BLaER1 treated with 17β-estradiol and CSF1 and Interleukin-3, amounts not matched to agents 10 nM and 100 nM (cell line): ENCODE data around the gene NFE2.

ENCODE experiments used
- H3K27ac ChIP-seq, 11 experiments: shearing (Covaris generic); formaldehyde crosslinking; 2 replicates each; pipeline ENCODE4 v1.8.1; 2022
- H3K27me3 ChIP-seq, 11 experiments: shearing (Covaris generic); formaldehyde crosslinking; 2 replicates each; pipeline ENCODE4 v1.8.1; 2022
- H3K36me3 ChIP-seq, 11 experiments: shearing (Covaris generic); formaldehyde crosslinking; 2 replicates each; pipeline ENCODE4 v1.8.1; 2022
- H3K4me1 ChIP-seq, 10 experiments: shearing (Covaris generic); formaldehyde crosslinking; 2 replicates each; pipeline ENCODE4 v1.8.1; 2022
- H3K4me2 ChIP-seq, 11 experiments: shearing (Covaris generic); formaldehyde crosslinking; 2 replicates each; pipeline ENCODE4 v1.8.1; 2022
- H3K4me3 ChIP-seq, 10 experiments: shearing (Covaris generic); formaldehyde crosslinking; 2 replicates each; pipeline ENCODE4 v1.8.1; 2022
- H3K9ac ChIP-seq, 11 experiments: shearing (Covaris generic); formaldehyde crosslinking; 2 replicates each; pipeline ENCODE4 v1.8.1; 2022
- H3K9me3 ChIP-seq, 11 experiments: shearing (Covaris generic); formaldehyde crosslinking; replicated peaks in 1 of 11; 2 replicates each; pipeline ENCODE4 v1.8.1; 2022
- H4K20me1 ChIP-seq, 11 experiments: shearing (Covaris generic); formaldehyde crosslinking; 2 replicates each; pipeline ENCODE4 v1.8.1; 2022
- Cebpa-rat ChIP-seq, 11 experiments: shearing (Covaris generic); IDR thresholded peaks; 2 replicates each; pipeline ENCODE4 v1.8.1; 2022

Gene NFE2

DNA sequence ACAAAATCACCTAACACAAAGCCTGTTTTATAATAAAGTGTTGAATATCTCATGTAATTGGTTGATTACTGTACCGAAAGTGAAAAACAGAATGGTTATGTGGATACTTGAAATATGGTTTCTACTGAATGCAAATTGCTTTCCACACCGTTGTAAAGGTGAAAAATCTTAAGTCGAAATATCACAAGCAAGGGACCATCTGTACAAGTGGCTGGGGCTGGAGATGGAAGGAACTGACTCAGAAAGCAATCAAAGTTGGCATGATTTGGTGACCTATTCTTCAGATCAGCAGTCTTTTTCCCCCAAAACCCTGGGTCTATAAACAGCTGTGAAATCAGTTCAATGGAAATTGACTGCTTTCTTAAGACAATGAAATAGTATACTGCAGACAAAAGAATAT, 24.4 kb downstream of the NFE2 start:
- Histone ChIP-seq H3K9me3 (no peaks in the 10 kb centered on the region), H3K9ac (peak overlapping the region in 4 of 11 experiments; percentile 91 to 100 (median 94); a peak in 4 of 22 replicates), H3K27ac (peak overlapping the region in 8 of 11 experiments; percentile 90 to 100 (median 97); a peak in 9 of 22 replicates), H3K36me3 (peaks cover 20 to 79% (median 41%) of the 10 kb centered on the region in 11 experiments; a peak in 21 of 22 replicates), H3K27me3 (no peaks in the 10 kb centered on the region), H3K4me3 (no peak overlapping the region), H3K4me2 (peak overlapping the region in 10 of 11 experiments; percentile 85 to 96 (median 91); a peak in 15 of 22 replicates), H3K4me1 (peaks cover 25 to 40% (median 35%) of the 10 kb centered on the region in 10 experiments), H4K20me1 (peaks cover 3 to 27% (median 10%) of the 10 kb centered on the region in 11 experiments; a peak in 15 of 22 replicates)
- TF ChIP-seq Cebpa-rat (IDR thresholded peaks at IDR 0.05): no peak

DNA sequence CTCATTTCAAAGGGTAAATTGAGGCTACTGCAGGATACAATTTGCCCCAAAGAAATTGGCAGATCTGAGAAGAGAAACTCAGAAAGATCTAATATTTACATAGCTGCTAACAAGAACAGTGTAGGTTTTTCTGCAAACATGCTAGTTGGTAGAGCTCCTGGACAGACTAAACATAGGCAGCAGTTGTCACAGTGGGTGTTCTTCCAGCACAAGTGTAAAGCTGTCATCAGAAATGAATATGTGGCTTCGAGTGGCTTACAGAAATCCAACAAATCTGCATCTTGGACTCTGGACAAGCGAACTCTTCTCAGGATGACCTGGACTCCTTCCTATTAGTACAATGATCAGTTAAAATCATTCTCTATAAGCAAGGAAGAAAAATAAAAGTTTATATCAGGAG, 26.8 kb downstream of the NFE2 start:
- peak overlapping the region in 1 of 11 experiments; percentile 9; a peak in 1 of 22 replicates for H3K27ac ChIP-seq
- H4K20me1 ChIP-seq: peaks cover 0 to 24% (median 6%) of the 10 kb centered on the region in 11 experiments; a peak in 6 of 22 replicates
- no peak for TF ChIP-seq Cebpa-rat (IDR thresholded peaks at IDR 0.05)
- H3K36me3 ChIP-seq: peaks cover 19 to 90% (median 45%) of the 10 kb centered on the region in 11 experiments; a peak in 21 of 22 replicates
- peaks cover 26 to 55% (median 42%) of the 10 kb centered on the region in 10 experiments for H3K4me1 ChIP-seq
- no peaks in the 10 kb centered on the region for H3K27me3 ChIP-seq
- no peak overlapping the region for H3K4me3 ChIP-seq
- 0 out of 22 replicates have a peak overlapping the region, but pooled peaks of 2 of the 11 experiments have one; percentile 12 to 15 for H3K9ac ChIP-seq
- H3K9me3 ChIP-seq: no peaks in the 10 kb centered on the region
- no peak overlapping the region for H3K4me2 ChIP-seq

DNA sequence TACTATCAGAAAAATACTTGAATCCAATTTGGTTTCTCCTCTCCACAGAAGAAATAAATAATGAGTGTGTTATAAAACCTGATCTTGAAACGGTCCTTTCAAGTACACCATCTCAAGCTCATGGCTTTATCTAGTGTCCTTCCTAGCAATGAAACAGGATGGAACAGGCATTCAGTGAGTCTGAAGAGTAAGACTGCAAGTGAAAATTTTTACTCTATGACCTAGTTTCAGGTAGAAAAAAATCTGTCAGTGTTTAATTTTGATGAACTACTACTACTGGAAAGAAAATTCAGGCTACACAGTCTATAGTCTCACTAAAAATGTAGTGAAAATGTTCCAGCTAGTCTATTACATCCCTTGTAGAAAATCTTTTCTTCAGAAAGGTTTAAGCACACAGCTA, 28.6 kb downstream of the NFE2 start:
- Histone ChIP-seq H4K20me1 (peaks cover 0 to 24% (median 6%) of the 10 kb centered on the region in 11 experiments; a peak in 5 of 22 replicates), H3K9ac (no peak overlapping the region), H3K36me3 (peaks cover 19 to 89% (median 57%) of the 10 kb centered on the region in 11 experiments; a peak in 21 of 22 replicates), H3K4me3 (no peak overlapping the region), H3K9me3 (no peaks in the 10 kb centered on the region), H3K27ac (no peak overlapping the region), H3K27me3 (no peaks in the 10 kb centered on the region), H3K4me2 (no peak overlapping the region), H3K4me1 (peaks cover 10 to 54% (median 31%) of the 10 kb centered on the region in 10 experiments)
- TF ChIP-seq Cebpa-rat (IDR thresholded peaks at IDR 0.05): no peak

DNA sequence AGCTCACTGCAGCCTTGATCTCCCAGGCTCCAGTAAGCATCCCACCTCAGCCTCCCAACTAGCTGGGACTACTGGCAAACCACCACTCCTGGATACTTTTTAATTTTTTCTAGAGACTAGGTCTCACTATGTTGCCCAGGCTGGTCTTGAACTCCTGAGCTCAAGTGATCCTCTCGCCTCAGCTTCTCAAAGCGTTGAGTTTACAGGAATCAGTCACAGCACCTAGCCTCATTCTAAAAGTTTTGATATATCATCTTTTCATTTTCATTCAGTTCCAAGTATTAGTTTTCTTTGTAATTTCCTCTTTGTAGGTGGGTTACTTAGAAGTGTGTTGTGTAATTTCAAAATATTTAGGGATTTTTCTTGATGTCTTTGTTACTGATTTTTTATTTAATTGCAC, 30.5 kb downstream of the NFE2 start:
- Histone ChIP-seq H3K4me1 (peaks cover 0 to 35% (median 14%) of the 10 kb centered on the region in 10 experiments; a peak in 15 of 20 replicates), H3K9ac (no peak overlapping the region), H3K27ac (0 out of 22 replicates have a peak overlapping the region, but pooled peaks of 2 of the 11 experiments have one; percentile 2 to 13), H3K36me3 (peaks cover 19 to 90% (median 60%) of the 10 kb centered on the region in 11 experiments; a peak in 21 of 22 replicates), H4K20me1 (peaks cover 0 to 22% (median 5%) of the 10 kb centered on the region in 11 experiments; a peak in 5 of 22 replicates), H3K4me2 (no peak overlapping the region), H3K4me3 (no peak overlapping the region), H3K9me3 (no peaks in the 10 kb centered on the region), H3K27me3 (no peaks in the 10 kb centered on the region)
- TF ChIP-seq Cebpa-rat (IDR thresholded peaks at IDR 0.05): no peak

DNA sequence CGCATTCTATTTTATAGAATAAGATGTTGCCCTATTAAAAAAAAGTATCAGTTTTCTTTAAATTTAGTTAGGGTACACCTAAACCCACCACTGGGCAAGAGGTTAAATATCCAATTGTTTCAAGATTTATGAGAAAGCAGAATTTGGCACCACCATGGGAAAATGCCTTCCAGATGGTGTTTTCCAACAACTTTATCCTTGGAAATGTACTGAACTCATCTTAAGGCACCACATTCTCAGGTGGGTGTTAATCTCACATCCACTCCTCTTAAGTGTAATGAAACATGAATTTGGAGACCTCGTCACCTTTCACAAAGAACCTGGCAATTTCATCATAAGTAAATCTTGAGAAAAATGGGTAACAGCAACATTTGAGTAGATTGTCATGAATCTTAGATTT, 34.0 kb downstream of the NFE2 start:
- Histone ChIP-seq H3K9ac (no peak overlapping the region), H3K9me3 (no peaks in the 10 kb centered on the region), H3K4me3 (no peak overlapping the region), H3K36me3 (peaks cover 0 to 80% (median 43%) of the 10 kb centered on the region in 11 experiments; a peak in 17 of 22 replicates), H3K27ac (no peak overlapping the region), H3K4me2 (no peak overlapping the region), H3K4me1 (peaks cover 13 to 61% (median 27%) of the 10 kb centered on the region in 10 experiments), H3K27me3 (no peaks in the 10 kb centered on the region), H4K20me1 (peaks cover 0 to 20% (median 0%) of the 10 kb centered on the region in 11 experiments; a peak in 3 of 22 replicates)
- no peak for TF ChIP-seq Cebpa-rat (IDR thresholded peaks at IDR 0.05)

DNA sequence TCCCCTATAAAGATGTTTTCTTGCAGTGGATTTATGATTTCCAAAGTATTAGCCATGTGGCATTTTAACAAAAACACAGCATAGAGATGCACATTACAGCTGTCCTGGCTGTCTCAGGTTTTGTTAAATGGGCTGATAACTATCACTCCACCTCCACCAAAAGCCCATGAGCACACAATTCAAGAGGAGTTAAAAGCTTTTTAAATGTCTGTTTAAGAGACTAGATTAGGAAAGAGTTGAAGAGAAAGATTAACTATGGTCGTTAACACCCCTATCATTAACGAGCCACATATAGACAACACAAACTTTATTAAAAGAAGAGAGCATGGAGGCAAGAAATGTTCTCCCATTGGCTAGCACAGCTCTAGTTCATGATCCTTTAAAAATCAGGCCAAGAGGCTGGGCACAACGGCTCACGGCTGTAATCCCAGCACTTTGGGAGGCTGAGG, 35.4 kb downstream of the NFE2 start:
- no peak overlapping the region for H3K9ac ChIP-seq
- H3K4me1 ChIP-seq: peaks cover 28 to 67% (median 42%) of the 10 kb centered on the region in 10 experiments
- TF ChIP-seq Cebpa-rat (IDR thresholded peaks at IDR 0.05): no peak
- H4K20me1 ChIP-seq: peaks cover 0 to 20% (median 3%) of the 10 kb centered on the region in 11 experiments; a peak in 4 of 22 replicates
- 0 out of 22 replicates have a peak overlapping the region, but pooled peaks of 1 of the 11 experiments have one; percentile 5 for H3K27ac ChIP-seq
- no peak overlapping the region for H3K4me3 ChIP-seq
- H3K4me2 ChIP-seq: no peak overlapping the region
- H3K27me3 ChIP-seq: no peaks in the 10 kb centered on the region
- H3K9me3 ChIP-seq: no peaks in the 10 kb centered on the region
- peaks cover 0 to 65% (median 31%) of the 10 kb centered on the region in 11 experiments; a peak in 17 of 22 replicates for H3K36me3 ChIP-seq

DNA sequence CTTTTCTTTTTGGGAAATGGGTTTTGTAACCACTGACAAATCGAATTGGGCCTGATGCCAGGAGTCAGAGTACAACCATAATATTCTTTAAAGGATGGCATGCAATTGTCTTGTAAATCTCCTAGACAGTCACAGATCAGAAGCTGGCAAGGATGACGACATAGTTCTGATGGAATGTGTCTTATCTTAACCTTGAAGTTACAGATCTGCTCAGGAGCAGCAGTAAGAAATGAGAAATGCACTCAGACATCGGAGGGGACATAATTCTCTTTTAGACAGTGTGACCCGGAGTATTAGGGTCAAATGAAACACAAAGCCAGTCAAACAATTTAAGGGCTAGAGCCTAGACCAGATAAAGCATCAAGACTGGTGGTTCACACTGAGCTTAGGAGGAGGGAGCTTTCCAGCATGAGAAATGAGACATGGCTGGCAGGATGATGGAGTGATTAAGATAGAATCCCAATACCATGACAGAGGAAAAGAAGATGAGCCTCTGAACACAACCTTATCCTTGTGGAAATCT, 38.4 kb downstream of the NFE2 start:
- peak in 2 of 11 experiments; percentile 29 to 43; a peak in 1 of 22 replicates for TF ChIP-seq Cebpa-rat (IDR thresholded peaks at IDR 0.05)
- H3K36me3 ChIP-seq: peaks cover 0 to 62% (median 33%) of the 10 kb centered on the region in 11 experiments; a peak in 17 of 22 replicates
- H3K27ac ChIP-seq: peak overlapping the region in 9 of 11 experiments; percentile 20 to 72 (median 61); a peak in 18 of 22 replicates
- H3K27me3 ChIP-seq: no peaks in the 10 kb centered on the region
- H3K4me1 ChIP-seq: peaks cover 55 to 77% (median 61%) of the 10 kb centered on the region in 10 experiments
- H3K9me3 ChIP-seq: no peaks in the 10 kb centered on the region
- H3K4me2 ChIP-seq: peak overlapping the region; percentile 61 to 97 (median 89); a peak in 21 of 22 replicates
- peak overlapping the region in 7 of 11 experiments; percentile 11 to 64 (median 25); a peak in 7 of 22 replicates for H3K9ac ChIP-seq
- no peak overlapping the region for H3K4me3 ChIP-seq
- peaks cover 0 to 34% (median 11%) of the 10 kb centered on the region in 11 experiments; a peak in 10 of 22 replicates for H4K20me1 ChIP-seq

DNA sequence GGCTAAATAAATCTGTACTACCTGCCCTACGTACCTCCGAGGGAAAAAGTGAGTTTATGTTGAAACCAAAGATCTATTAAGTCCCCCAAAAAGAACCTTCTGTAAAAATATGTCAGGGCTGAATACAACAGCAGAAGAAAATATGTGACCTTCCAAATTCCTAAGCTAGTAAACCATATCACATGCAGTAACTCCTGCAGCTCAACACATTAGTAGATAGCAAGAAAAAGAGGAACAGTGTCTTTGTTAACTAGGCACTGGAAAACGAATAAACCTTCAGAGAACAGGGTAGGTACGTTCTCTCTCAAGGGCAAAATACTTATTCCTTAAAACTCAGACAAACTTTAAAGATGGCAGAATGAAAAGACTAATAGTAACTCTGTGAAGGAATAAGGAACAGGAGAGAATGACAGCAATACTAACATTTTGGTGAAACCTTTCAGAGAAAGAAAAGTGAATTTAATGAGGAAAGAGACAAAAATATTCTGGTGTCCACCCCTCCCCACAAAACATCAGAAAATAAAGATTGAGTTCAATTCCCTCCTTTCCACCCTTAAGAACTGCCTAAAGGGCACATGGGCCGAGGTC, 38.9 kb downstream of the NFE2 start:
- H3K27me3 ChIP-seq: no peaks in the 10 kb centered on the region
- H3K4me2 ChIP-seq: peak overlapping the region; percentile 61 to 97 (median 89); a peak in 21 of 22 replicates
- peaks cover 0 to 34% (median 11%) of the 10 kb centered on the region in 11 experiments; a peak in 10 of 22 replicates for H4K20me1 ChIP-seq
- peak overlapping the region in 1 of 10 experiments; percentile 12; a peak in 1 of 20 replicates for H3K4me3 ChIP-seq
- peaks cover 55 to 83% (median 65%) of the 10 kb centered on the region in 10 experiments for H3K4me1 ChIP-seq
- H3K27ac ChIP-seq: peak overlapping the region in 9 of 11 experiments; percentile 20 to 72 (median 61); a peak in 18 of 22 replicates
- no peaks in the 10 kb centered on the region for H3K9me3 ChIP-seq
- peaks cover 3 to 62% (median 36%) of the 10 kb centered on the region in 11 experiments; a peak in 20 of 22 replicates for H3K36me3 ChIP-seq
- no peak for TF ChIP-seq Cebpa-rat (IDR thresholded peaks at IDR 0.05)
- peak overlapping the region in 7 of 11 experiments; percentile 11 to 64 (median 25); a peak in 8 of 22 replicates for H3K9ac ChIP-seq
